Fibroblast of lung (primary cell): ENCODE measurements around the gene SLC25A24.
"Not testable (repeated sequence)": the region's sequence is repeated elsewhere in the genome, so short reads cannot be mapped to it uniquely, and the experiment has no call there.

Experiments used
- EZH2 ChIP-seq: IDR thresholded peaks from 2 replicates; pipeline ENCODE4 v1.5.1; 2012; ENCODE audit warnings: low read length, control low read depth, mild to moderate bottlenecking; ENCODE audit errors: missing control alignments
- TF ChIP-seq, protein P1 (sequence below), 2 donors: IDR thresholded peaks in 1 of 2; conservative IDR thresholded peaks in 1 of 2; 1 replicate in 1 of 2; 2 replicates in 1 of 2; pipeline ENCODE4 v1.5.1; 2011 to 2012; ENCODE audit warnings: low read length in 2 of 2, control low read depth in 1 of 2, inconsistent platforms in 1 of 2, low read depth in 1 of 2, mild to moderate bottlenecking in 1 of 2

DNA sequence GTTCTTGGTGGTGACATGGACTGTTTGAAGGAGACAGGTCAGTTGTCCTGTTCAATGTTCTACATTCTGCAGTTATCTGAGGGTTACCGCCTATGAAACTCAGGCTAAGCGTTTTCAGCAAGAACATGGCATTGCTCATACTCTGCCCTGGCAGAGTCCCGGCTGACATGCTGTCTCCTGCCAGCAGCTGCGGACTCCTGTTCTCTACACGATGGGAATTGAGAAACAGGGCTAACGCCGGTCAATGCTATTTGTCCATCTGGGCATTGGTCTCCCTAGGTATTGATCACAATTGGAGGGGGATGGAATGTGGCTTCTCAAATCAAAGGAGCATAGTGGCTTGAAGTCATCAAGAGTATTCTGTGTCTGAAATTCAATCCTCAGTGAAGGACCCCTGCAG is 23.1 kb upstream of the SLC25A24 start:
- TF ChIP-seq, protein P1, sequence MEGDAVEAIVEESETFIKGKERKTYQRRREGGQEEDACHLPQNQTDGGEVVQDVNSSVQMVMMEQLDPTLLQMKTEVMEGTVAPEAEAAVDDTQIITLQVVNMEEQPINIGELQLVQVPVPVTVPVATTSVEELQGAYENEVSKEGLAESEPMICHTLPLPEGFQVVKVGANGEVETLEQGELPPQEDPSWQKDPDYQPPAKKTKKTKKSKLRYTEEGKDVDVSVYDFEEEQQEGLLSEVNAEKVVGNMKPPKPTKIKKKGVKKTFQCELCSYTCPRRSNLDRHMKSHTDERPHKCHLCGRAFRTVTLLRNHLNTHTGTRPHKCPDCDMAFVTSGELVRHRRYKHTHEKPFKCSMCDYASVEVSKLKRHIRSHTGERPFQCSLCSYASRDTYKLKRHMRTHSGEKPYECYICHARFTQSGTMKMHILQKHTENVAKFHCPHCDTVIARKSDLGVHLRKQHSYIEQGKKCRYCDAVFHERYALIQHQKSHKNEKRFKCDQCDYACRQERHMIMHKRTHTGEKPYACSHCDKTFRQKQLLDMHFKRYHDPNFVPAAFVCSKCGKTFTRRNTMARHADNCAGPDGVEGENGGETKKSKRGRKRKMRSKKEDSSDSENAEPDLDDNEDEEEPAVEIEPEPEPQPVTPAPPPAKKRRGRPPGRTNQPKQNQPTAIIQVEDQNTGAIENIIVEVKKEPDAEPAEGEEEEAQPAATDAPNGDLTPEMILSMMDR (conservative IDR thresholded peaks at IDR 0.05 in 1 of 2, IDR thresholded peaks at IDR 0.05 in 1 of 2; ENCODE audit: low read depth in 1 of 2, low read length in 2 of 2): not testable (repeated sequence)
- TF ChIP-seq EZH2: not testable (repeated sequence)
